HUDEP-2 (cell line): ENCODE data around the gene EPB41L3.
"Not testable (repeated sequence)": the region's sequence is repeated elsewhere in the genome, so short reads cannot be mapped to it uniquely, and the experiment has no call there.

Experiments
- DNase-seq, 76 experiments: peaks; one replicate each; lab custom pipeline; 2025; ENCODE audit not compliant: unreplicated experiment in 76 of 76; lab: John Stamatoyannopoulos, UW

EPB41L3 gene

GRCh38 chr18:5534845-5535244 lies 9.0 kb downstream of the EPB41L3 start:
- DNase-seq: no peak

- DNase-seq: no peak
Measured at GRCh38 chr18:5532066-5532465, 11.7 kb downstream of the EPB41L3 start.

- no peak for DNase-seq
Measured at GRCh38 chr18:5530629-5531178, 13.1 kb downstream of the EPB41L3 start.

DNA sequence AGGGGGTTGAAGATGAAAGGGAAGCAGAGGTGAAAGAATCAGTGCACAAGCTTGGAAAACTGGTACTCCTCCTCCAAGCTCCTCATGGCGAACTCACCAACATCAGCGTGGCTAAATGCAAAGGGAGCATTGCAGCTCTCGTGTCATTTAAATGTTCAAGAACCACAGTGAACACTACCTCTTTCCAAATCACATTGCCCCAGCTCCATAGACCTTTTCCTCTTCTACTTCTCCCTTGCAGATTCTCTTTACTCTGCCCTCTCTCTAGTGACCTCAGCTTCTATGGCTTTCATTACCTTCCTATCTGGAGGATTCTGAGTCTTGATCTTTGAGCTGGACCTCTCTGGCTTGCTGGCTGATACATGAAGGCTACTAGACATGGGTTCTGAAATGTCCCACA lies 14.3 kb downstream of the EPB41L3 start:
- DNase-seq: no peak

- no peak for DNase-seq
Measured at GRCh38 chr18:5527603-5528002, 16.2 kb downstream of the EPB41L3 start.

DNA sequence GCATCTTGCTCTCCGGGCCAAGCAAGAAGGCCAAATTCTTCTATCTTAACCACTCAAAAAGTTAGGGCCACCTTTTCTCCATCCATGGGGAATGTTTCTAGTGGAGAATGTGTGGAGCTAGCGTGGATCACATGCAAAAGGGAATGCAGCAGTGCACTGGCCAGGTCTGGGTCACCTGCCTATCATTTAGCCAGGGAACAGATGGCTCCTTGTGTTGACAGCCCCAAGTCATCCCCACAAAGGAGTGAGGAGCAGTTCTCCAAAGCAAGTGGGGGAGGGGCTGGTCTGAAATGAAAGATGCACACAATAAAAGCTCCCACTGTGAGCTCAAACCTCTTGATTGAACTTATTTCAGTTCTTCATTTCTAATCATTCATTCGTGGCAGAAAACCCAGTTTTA lies 19.1 kb downstream of the EPB41L3 start:
- no peak for DNase-seq

DNA sequence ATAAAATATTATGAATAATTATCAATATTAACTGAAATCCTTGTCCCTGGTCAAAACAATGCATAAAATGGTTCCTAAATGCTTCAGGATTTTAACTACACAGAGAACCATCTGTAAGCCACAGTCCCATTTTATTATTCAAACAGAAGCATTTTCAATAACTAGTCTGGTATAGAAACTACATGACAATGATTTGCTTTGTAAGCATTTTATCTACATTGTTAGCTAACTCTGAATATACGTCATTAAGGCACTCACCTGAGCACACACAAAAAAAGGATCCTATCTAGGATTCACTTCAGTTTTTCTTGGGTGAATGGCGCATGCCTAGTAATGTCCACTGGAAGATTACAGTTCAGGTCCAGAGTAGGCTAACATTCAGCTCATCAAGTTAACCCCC lies 22.8 kb downstream of the EPB41L3 start:
- no peak for DNase-seq

DNA sequence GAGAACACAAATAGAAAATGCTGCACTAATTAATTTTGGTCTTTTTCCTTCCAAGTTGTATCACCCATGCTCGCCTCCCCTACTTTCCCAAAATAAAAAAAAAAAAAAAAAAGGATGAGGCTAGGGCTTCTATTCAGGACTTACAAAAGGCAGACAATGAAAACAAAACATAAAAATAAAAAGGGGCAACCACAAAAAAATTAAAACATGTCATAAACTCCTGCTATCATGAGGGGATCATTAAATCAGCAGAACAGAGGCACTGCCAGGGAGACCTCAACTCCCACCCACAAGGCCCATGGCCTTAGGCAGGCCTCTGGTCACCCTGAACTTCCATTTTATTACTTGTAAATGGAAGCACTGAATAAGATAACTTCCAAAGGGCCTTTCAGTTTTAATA lies 23.3 kb downstream of the EPB41L3 start:
- DNase-seq: no peak

- DNase-seq: no peak
Measured at GRCh38 chr18:5519448-5520298, 24.1 kb downstream of the EPB41L3 start.

GRCh38 chr18:5518899-5519371 lies 24.9 kb downstream of the EPB41L3 start:
- DNase-seq: no peak

DNA sequence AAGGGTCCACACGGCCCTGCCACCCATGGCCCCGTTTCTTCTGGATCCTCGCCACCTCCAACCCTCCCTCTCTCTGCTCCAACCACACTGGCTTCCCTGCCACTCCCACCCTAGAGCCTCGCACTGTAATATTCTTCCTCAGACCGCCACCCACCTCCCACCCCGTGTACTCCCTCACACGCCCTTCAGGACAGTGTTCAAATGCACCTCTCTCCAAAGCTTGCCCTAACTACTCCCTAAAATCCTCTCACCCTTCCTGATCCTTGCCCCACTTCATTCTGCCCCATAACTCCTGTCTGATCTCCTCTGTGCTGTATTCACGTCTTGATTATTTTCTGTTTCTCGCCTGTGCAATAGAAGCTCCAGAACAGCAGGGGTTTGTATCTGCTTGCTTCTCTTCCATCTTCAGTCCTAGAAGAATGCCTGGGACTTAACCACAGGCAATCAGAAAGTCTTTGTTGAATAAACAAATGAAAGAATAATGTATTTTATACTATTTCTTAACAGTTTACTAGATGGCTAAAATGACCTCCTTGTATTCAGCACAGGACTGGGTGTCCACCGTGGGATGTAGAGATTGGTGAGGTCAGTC lies 25.5 kb downstream of the EPB41L3 start:
- DNase-seq: no peak

- no peak for DNase-seq
Measured at GRCh38 chr18:5516841-5517240, 27.0 kb downstream of the EPB41L3 start.

DNA sequence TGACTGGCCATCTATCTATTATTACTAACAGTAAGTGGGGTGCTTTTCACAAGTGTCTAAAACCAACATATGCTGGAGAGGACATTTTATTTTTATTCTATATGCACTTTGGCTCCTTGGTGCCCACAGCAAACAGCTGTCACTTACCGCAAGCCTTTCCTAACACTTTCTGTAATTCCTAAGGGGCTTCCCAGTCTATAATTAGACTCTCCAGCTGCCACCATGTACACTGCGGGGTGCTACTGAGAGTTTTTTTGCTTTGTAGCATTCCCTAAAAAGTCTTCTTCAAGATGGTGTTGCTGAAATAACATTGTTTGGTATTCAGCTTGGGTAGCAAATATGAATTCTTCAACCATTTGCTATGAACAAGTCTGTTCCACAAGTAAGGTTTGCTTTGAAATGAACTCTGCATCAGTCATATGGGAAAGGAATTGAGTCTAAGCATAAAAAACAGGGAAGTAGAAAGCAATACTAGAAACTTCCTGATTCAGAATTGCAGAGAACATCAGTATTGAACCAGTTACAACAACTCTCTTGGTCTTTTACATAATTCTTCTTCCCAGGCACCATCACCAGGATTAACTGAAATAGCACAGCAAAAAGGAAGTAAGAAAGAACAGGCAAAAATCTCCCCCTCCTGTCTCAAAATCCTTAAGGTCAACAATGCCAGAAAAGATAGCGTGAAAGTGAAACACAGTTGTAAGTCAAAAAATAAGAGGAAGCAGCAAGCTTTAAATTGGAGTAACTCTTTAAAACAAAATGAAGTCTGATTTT lies 28.6 kb downstream of the EPB41L3 start:
- DNase-seq: no peak

DNA sequence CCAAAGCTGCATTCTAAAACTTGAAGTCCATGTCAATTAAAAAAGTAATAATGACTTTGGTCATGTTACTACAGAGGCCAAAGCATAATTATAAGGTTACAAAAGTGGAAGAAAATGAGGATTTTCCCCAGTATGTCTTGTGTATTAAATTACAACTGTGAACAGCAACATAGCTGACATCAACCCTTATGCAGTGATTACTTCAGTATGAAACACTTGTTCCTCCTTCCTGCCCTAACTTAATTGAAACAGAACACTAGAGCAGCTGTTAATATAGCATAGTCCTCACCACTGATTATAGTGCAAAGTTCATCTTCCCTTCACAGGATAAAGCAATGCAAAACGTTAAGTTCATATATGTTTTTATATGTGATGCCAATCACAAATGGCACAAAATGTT lies 29.9 kb downstream of the EPB41L3 start:
- no peak for DNase-seq

DNA sequence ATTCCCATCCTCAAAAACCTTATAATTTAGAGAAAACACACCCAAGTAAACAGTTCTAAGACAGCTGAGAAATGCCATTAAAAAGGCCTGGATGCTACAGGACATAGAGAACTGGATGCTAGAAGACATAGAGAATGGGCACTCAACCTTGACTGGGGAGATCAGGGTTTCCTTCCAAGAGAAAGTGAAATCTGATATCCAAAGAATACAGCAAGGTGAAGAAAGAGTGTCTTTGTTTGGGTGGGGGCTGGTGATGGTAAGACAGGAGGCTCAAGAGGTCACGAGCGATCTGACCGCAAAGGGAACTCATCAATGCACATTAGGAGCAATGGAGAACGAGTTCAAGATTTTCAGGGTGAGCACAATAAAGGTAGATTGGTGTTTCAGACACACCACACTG lies 31.6 kb downstream of the EPB41L3 start:
- no peak for DNase-seq

GRCh38 chr18:5511541-5511940 lies 32.3 kb downstream of the EPB41L3 start:
- not testable (repeated sequence) for DNase-seq

GRCh38 chr18:5510135-5510846 lies 33.5 kb downstream of the EPB41L3 start:
- DNase-seq: no peak

- DNase-seq: no peak
Measured at GRCh38 chr18:5508821-5509220, 35.0 kb downstream of the EPB41L3 start.

DNA sequence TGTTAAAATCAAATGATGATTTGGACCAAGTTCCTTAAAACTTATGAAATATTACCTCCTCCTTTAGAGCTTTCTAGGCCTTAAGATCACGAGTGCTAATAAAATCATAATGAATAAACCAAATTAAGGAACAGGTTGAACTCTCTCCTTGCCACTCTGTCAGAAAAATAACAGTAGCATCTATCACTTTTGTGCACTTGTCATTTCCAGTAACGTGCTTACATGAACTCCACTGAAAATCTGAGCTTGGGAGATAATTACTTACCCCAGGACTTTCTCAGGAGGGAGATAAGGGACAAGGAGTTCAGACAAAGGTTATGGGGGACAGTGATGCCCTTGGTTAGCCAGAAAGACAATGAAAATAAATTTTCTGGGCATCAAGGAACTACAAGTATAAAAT lies 36.0 kb downstream of the EPB41L3 start:
- no peak for DNase-seq

DNA sequence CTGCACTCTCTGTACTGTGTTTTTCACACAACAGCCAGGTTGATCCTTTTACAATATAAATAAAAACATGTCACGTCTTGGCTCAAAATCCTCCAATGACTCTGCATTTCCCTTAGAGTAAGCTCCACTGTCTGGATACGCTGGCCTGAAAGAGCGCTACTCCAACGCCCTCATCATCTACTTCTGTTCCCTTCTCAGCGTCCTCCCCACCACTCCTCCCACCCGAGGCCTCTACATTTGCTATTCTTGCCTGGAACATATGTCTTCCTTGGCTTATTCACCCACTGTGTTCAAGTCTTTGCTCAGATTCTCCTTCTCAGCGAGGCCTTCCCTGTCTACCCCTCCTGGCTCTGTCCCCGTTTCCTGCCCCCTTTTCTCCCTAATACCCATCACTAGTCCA lies 37.6 kb downstream of the EPB41L3 start:
- no peak for DNase-seq

GRCh38 chr18:5503740-5504139 lies 40.1 kb downstream of the EPB41L3 start:
- DNase-seq: no peak
